Measurements from ENCODE around the gene TMEM183A. TPM values are rescaled to one million over a fixed set of nuclear protein-coding genes. Genes with fewer than 3 reads are reported as not detected.

The TMEM183A gene
- total and polyA plus RNA-seq, 2 of the 4 experiments (the other 2 are of a cell fraction): 56.8 to 63.1 TPM

DNA sequence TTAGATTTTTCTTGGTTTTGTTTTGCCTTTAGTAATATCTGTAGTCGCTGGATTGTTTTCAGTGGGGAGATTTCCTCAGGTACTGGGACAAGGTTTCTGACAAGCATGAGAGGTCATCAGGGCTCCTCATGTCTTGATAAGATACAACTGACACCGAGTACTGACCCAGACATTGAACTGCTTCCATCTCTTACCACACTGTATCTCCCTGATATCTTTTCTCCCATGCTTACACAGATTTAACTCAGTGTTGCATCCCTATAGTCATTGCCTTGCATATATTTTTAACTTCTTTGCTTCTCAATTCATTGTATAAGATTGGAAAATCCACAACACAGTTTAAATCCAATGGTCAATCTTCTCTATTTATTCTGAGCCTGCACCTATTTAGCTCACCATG, 27.7 kb upstream of the TMEM183A start:
- no peak overlapping the region for H3K4me3 ChIP-seq (ENCODE audit: insufficient read depth, low read depth, low read length)
- H2AFZ ChIP-seq (replicated peaks; ENCODE audit: low read length, poor library complexity): no peak overlapping the region
- H3K9me3 ChIP-seq (ENCODE audit: control insufficient read depth, insufficient read depth, low read length): no peaks in the 10 kb centered on the region
- H2BK5ac ChIP-seq (ENCODE audit: low read depth, low read length, poor library complexity, severe bottlenecking): no peak overlapping the region
- no peak overlapping the region for H3K14ac ChIP-seq (replicated peaks; ENCODE audit: low read depth, low read length)
- no peaks in the 10 kb centered on the region for H3K4me1 ChIP-seq (ENCODE audit: control insufficient read depth, insufficient read depth, low read length)
- H2BK15ac ChIP-seq (ENCODE audit: low read depth, low read length): no peak overlapping the region
- ATAC-seq (ENCODE audit: low read depth) (no peak), DNase-seq (no peak)
- H3K18ac ChIP-seq (ENCODE audit: low read depth, low read length): no peak overlapping the region
- TF ChIP-seq RCOR1 (IDR thresholded peaks at IDR 0.05; ENCODE audit: insufficient replicate concordance, low read length): no peak
- no peak for TF ChIP-seq FOS (IDR thresholded peaks at IDR 0.05; ENCODE audit: low read depth, low read length)
- TF ChIP-seq MAZ (IDR thresholded peaks at IDR 0.05; ENCODE audit: borderline replicate concordance, low read depth, low read length): no peak
- TF ChIP-seq, protein P1, sequence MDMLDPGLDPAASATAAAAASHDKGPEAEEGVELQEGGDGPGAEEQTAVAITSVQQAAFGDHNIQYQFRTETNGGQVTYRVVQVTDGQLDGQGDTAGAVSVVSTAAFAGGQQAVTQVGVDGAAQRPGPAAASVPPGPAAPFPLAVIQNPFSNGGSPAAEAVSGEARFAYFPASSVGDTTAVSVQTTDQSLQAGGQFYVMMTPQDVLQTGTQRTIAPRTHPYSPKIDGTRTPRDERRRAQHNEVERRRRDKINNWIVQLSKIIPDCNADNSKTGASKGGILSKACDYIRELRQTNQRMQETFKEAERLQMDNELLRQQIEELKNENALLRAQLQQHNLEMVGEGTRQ (IDR thresholded peaks at IDR 0.05; ENCODE audit: low read depth, low read length): no peak
- no peak for TF ChIP-seq BHLHE40 (IDR thresholded peaks at IDR 0.05; ENCODE audit: low read depth, low read length)
- no peak for TF ChIP-seq CEBPB (IDR thresholded peaks at IDR 0.05; ENCODE audit: low read depth, low read length)
- TF ChIP-seq RAD21 (IDR thresholded peaks at IDR 0.05; ENCODE audit: low read length): no peak
- TF ChIP-seq MAFK (IDR thresholded peaks at IDR 0.05; ENCODE audit: low read depth, low read length): no peak
- TF ChIP-seq, protein P2, sequence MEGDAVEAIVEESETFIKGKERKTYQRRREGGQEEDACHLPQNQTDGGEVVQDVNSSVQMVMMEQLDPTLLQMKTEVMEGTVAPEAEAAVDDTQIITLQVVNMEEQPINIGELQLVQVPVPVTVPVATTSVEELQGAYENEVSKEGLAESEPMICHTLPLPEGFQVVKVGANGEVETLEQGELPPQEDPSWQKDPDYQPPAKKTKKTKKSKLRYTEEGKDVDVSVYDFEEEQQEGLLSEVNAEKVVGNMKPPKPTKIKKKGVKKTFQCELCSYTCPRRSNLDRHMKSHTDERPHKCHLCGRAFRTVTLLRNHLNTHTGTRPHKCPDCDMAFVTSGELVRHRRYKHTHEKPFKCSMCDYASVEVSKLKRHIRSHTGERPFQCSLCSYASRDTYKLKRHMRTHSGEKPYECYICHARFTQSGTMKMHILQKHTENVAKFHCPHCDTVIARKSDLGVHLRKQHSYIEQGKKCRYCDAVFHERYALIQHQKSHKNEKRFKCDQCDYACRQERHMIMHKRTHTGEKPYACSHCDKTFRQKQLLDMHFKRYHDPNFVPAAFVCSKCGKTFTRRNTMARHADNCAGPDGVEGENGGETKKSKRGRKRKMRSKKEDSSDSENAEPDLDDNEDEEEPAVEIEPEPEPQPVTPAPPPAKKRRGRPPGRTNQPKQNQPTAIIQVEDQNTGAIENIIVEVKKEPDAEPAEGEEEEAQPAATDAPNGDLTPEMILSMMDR (conservative IDR thresholded peaks at IDR 0.05; ENCODE audit: low read depth, low read length): no peak
- no peak for TF ChIP-seq CHD1 (IDR thresholded peaks at IDR 0.05; ENCODE audit: low read depth, low read length)
- TF ChIP-seq RFX5 (IDR thresholded peaks at IDR 0.05; ENCODE audit: low read depth, low read length): no peak
- no peak for TF ChIP-seq POLR2A (IDR thresholded peaks at IDR 0.05; ENCODE audit: low read depth, low read length)
- no peak for TF ChIP-seq SMC3 (IDR thresholded peaks at IDR 0.05; ENCODE audit: low read depth, low read length)
- TF ChIP-seq NFE2L2 (IDR thresholded peaks at IDR 0.05; ENCODE audit: low read depth, low read length): no peak
- no peak overlapping the region for H3K27ac ChIP-seq (ENCODE audit: insufficient read depth, low read length)
- no peak overlapping the region for H4K8ac ChIP-seq (ENCODE audit: low read depth in 2 of 2, low read length in 2 of 2)
- dilution Hi-C loops (cut with HindIII; ENCODE audit: low sequenced_read_pairs, unreplicated experiment) (no loop called here), intact Hi-C loops (cut with micrococcal nuclease) (no loop called here), in situ Hi-C loops (cut with MboI; ENCODE audit: low sequenced_read_pairs) (no loop called here)
- H3K4ac ChIP-seq (ENCODE audit: low read depth, low read length): no peak overlapping the region
- H4K91ac ChIP-seq (ENCODE audit: insufficient read depth, low read depth, low read length): no peak overlapping the region
- H2AK9ac ChIP-seq (replicated peaks; ENCODE audit: low read depth, low read length, poor library complexity): no peak overlapping the region
- no peak overlapping the region for H2AK5ac ChIP-seq (ENCODE audit: low read depth, low read length)
- H3K9ac ChIP-seq (ENCODE audit: low read depth, low read length): no peak overlapping the region
- H4K20me1 ChIP-seq (ENCODE audit: insufficient read depth, low read length): no peaks in the 10 kb centered on the region
- H2BK20ac ChIP-seq (ENCODE audit: low read depth, low read length): no peak overlapping the region
- no TSS peak for BruUV-seq (replicated peaks)
- H3K79me1 ChIP-seq (ENCODE audit: low read depth in 1 of 2, low read length in 2 of 2): no peaks in the 10 kb centered on the region
- H3K36me3 ChIP-seq (ENCODE audit: control insufficient read depth, insufficient read depth, low read length): no peaks in the 10 kb centered on the region
- H3K4me2 ChIP-seq (ENCODE audit: low read depth, low read length): no peak overlapping the region
- no peak overlapping the region for H3K23ac ChIP-seq (ENCODE audit: low read depth, low read length)
- H3K56ac ChIP-seq (ENCODE audit: extremely low read depth, insufficient read depth, low read length): no peak overlapping the region
- H2BK120ac ChIP-seq (ENCODE audit: low read depth, low read length): no peak overlapping the region
- H3K9me1 ChIP-seq (ENCODE audit: insufficient read depth, low read length): no peaks in the 10 kb centered on the region; the same call in 1 of the 2 replicates
- H3K27me3 ChIP-seq (ENCODE audit: control insufficient read depth, insufficient read depth, low read length): peaks cover 35% of the 10 kb centered on the region
- ChIA-PET CTCF (no interaction called here), POLR2A (ENCODE audit: unreplicated experiment) (no interaction called here)
- H4K5ac ChIP-seq (ENCODE audit: low read depth, low read length): no peak overlapping the region
- no CpG with 5 or more reads among the region's 2 CpGs for WGBS, 2 experiments (ENCODE audit: extremely low coverage in 2 of 2, insufficient read length in 1 of 2)
